Measurements from ENCODE around the gene EEF2K. TPM values are rescaled to one million over a fixed set of nuclear protein-coding genes. Genes with fewer than 3 reads are reported as not detected.

EEF2K gene
- total RNA-seq, 1 donor from 2014 or later: 22.1 TPM

GRCh38 chr16:22217890-22218730 is 12.0 kb downstream of the EEF2K start:
- no peaks in the 10 kb centered on the region for H3K9me3 Mint-ChIP-seq
- TF ChIP-seq CTCF (IDR thresholded peaks at IDR 0.05; ENCODE audit: unreplicated experiment): no peak
- no peak overlapping the region for H3K27ac Mint-ChIP-seq
- no peaks in the 10 kb centered on the region for H3K27me3 Mint-ChIP-seq (ENCODE audit: low read depth)
- DNase-seq (ENCODE audit: low spot score in 2 of 2, unreplicated experiment in 2 of 2): no peak
- H3K4me1 Mint-ChIP-seq: no peaks in the 10 kb centered on the region
- no peak overlapping the region for H3K4me3 Mint-ChIP-seq
- peaks cover 12% of the 10 kb centered on the region for H3K36me3 Mint-ChIP-seq

GRCh38 chr16:22219389-22220068 is 13.5 kb downstream of the EEF2K start:
- DNase-seq (ENCODE audit: low spot score in 2 of 2, unreplicated experiment in 2 of 2): no peak
- no peak for TF ChIP-seq CTCF (IDR thresholded peaks at IDR 0.05; ENCODE audit: unreplicated experiment)
- no peaks in the 10 kb centered on the region for H3K27me3 Mint-ChIP-seq (ENCODE audit: low read depth)
- no peak overlapping the region for H3K27ac Mint-ChIP-seq
- no peak overlapping the region for H3K4me3 Mint-ChIP-seq
- no peaks in the 10 kb centered on the region for H3K4me1 Mint-ChIP-seq
- no peaks in the 10 kb centered on the region for H3K9me3 Mint-ChIP-seq
- H3K36me3 Mint-ChIP-seq: peaks cover 7% of the 10 kb centered on the region

GRCh38 chr16:22220069-22220440 is 14.0 kb downstream of the EEF2K start:
- no peak overlapping the region for H3K27ac Mint-ChIP-seq
- no peaks in the 10 kb centered on the region for H3K27me3 Mint-ChIP-seq (ENCODE audit: low read depth)

GRCh38 chr16:22220714-22221113 is 14.6 kb downstream of the EEF2K start:
- Mint-ChIP-seq H3K4me3 (no peak overlapping the region), H3K4me1 (no peaks in the 10 kb centered on the region), H3K27me3 (ENCODE audit: low read depth) (no peaks in the 10 kb centered on the region), H3K9me3 (no peaks in the 10 kb centered on the region), H3K27ac (no peak overlapping the region), H3K36me3 (peaks cover 2% of the 10 kb centered on the region)
- DNase-seq (ENCODE audit: low spot score in 2 of 2, unreplicated experiment in 2 of 2): no peak
- no peak for TF ChIP-seq CTCF (IDR thresholded peaks at IDR 0.05; ENCODE audit: unreplicated experiment)

More at GRCh38 chr16:22220069-22220440, 14.0 kb downstream of the EEF2K start:
- Mint-ChIP-seq H3K4me3 (no peak overlapping the region), H3K9me3 (no peaks in the 10 kb centered on the region), H3K4me1 (no peaks in the 10 kb centered on the region), H3K36me3 (peaks cover 4% of the 10 kb centered on the region)
- TF ChIP-seq CTCF (IDR thresholded peaks at IDR 0.05; ENCODE audit: unreplicated experiment): no peak
- DNase-seq (ENCODE audit: low spot score in 2 of 2, unreplicated experiment in 2 of 2): no peak

GRCh38 chr16:22222006-22222405 is 15.9 kb downstream of the EEF2K start:
- H3K27me3 Mint-ChIP-seq (ENCODE audit: low read depth): no peaks in the 10 kb centered on the region
- no peaks in the 10 kb centered on the region for H3K4me1 Mint-ChIP-seq
- no peak overlapping the region for H3K4me3 Mint-ChIP-seq
- DNase-seq (ENCODE audit: low spot score in 2 of 2, unreplicated experiment in 2 of 2): no peak
- no peaks in the 10 kb centered on the region for H3K9me3 Mint-ChIP-seq
- no peak for TF ChIP-seq CTCF (IDR thresholded peaks at IDR 0.05; ENCODE audit: unreplicated experiment)
- H3K27ac Mint-ChIP-seq: no peak overlapping the region
- H3K36me3 Mint-ChIP-seq: peaks cover 2% of the 10 kb centered on the region
